ENCODE data around the gene C1orf174. TPM values are rescaled to one million over a fixed set of nuclear protein-coding genes. Genes with fewer than 3 reads are reported as not detected.

Gene C1orf174
- total and polyA plus RNA-seq, 2 of the 4 experiments (the other 2 are of a cell fraction) = 26.7 to 45.7 TPM

DNA sequence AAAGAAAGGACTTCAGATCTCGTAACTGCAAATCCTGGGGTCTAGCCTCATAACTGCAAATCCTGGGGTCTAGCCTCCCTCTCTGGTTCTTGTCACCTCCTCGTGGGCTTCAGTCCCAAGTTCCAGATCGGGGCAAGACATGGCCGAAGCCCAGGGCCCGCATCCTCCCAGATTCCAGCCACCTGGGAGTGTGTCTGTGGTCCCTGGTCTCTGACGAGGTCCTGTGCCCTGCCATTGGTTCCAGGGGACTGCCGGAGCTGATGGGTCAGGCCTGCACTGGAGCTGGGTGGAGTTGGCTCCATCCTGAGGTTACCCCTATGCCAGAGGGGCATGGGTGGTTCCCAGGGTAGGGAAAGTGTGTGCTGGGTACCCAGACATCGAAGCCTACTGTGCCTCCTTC is 17.7 kb upstream of the C1orf174 start:
- Histone ChIP-seq H2AK5ac (ENCODE audit: low read depth, low read length) (no peak overlapping the region), H3K79me1 (ENCODE audit: low read depth in 1 of 2, low read length in 2 of 2) (no peaks in the 10 kb centered on the region), H3K27ac (ENCODE audit: insufficient read depth, low read length) (no peak overlapping the region), H2BK20ac (ENCODE audit: low read depth, low read length) (no peak overlapping the region), H3K4ac (ENCODE audit: low read depth, low read length) (no peak overlapping the region), H2BK120ac (ENCODE audit: low read depth, low read length) (no peak overlapping the region), H3K18ac (ENCODE audit: low read depth, low read length) (no peak overlapping the region), H3K9ac (ENCODE audit: low read depth, low read length) (no peak overlapping the region), H3K23ac (ENCODE audit: low read depth, low read length) (no peak overlapping the region), H2AK9ac (replicated peaks; ENCODE audit: low read depth, low read length, poor library complexity) (no peak overlapping the region), H2BK5ac (ENCODE audit: low read depth, low read length, poor library complexity, severe bottlenecking) (no peak overlapping the region), H3K27me3 (ENCODE audit: control insufficient read depth, insufficient read depth, low read length) (no peaks in the 10 kb centered on the region; the same call in 1 of the 2 replicates), H2AFZ (replicated peaks; ENCODE audit: low read length, poor library complexity) (no peak overlapping the region), H3K4me3 (ENCODE audit: insufficient read depth, low read depth, low read length) (no peak overlapping the region), H3K4me1 (ENCODE audit: control insufficient read depth, insufficient read depth, low read length) (no peaks in the 10 kb centered on the region), H3K14ac (replicated peaks; ENCODE audit: low read depth, low read length) (no peak overlapping the region), H3K4me2 (ENCODE audit: low read depth, low read length) (no peak overlapping the region), H4K91ac (ENCODE audit: insufficient read depth, low read depth, low read length) (no peak overlapping the region), H4K20me1 (ENCODE audit: insufficient read depth, low read length) (no peaks in the 10 kb centered on the region), H3K9me1 (ENCODE audit: insufficient read depth, low read length) (no peaks in the 10 kb centered on the region), H4K8ac (ENCODE audit: low read depth in 2 of 2, low read length in 2 of 2) (no peak overlapping the region), H4K5ac (ENCODE audit: low read depth, low read length) (no peak overlapping the region), H2BK15ac (ENCODE audit: low read depth, low read length) (no peak overlapping the region), H3K56ac (ENCODE audit: extremely low read depth, insufficient read depth, low read length) (no peak overlapping the region), H3K9me3 (ENCODE audit: control insufficient read depth, insufficient read depth, low read length) (no peaks in the 10 kb centered on the region), H3K36me3 (ENCODE audit: control insufficient read depth, insufficient read depth, low read length) (no peaks in the 10 kb centered on the region)
- dilution Hi-C loops (cut with HindIII; ENCODE audit: low sequenced_read_pairs, unreplicated experiment) = no loop called here
- no TSS peak for BruUV-seq (replicated peaks)
- 44% methylated on average over 4 of the region's 8 CpGs; no CpG with 5 or more reads in 1 of the 2 experiments for WGBS, 2 experiments (ENCODE audit: extremely low coverage in 2 of 2, insufficient read length in 1 of 2)
- intact Hi-C loops (cut with micrococcal nuclease) = no loop called here
- ATAC-seq (ENCODE audit: low read depth) = no peak
- no peak for DNase-seq
- ChIA-PET CTCF (no interaction called here), POLR2A (ENCODE audit: unreplicated experiment) (no interaction called here)
- in situ Hi-C loops (cut with MboI; ENCODE audit: low sequenced_read_pairs) = loop anchor here (25.0 kb wide), 1 partner anchor 1995 kb away; no protein-coding TSS in a partner anchor
- TF ChIP-seq, protein P1, sequence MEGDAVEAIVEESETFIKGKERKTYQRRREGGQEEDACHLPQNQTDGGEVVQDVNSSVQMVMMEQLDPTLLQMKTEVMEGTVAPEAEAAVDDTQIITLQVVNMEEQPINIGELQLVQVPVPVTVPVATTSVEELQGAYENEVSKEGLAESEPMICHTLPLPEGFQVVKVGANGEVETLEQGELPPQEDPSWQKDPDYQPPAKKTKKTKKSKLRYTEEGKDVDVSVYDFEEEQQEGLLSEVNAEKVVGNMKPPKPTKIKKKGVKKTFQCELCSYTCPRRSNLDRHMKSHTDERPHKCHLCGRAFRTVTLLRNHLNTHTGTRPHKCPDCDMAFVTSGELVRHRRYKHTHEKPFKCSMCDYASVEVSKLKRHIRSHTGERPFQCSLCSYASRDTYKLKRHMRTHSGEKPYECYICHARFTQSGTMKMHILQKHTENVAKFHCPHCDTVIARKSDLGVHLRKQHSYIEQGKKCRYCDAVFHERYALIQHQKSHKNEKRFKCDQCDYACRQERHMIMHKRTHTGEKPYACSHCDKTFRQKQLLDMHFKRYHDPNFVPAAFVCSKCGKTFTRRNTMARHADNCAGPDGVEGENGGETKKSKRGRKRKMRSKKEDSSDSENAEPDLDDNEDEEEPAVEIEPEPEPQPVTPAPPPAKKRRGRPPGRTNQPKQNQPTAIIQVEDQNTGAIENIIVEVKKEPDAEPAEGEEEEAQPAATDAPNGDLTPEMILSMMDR (conservative IDR thresholded peaks at IDR 0.05; ENCODE audit: low read depth, low read length) = no peak
- TF ChIP-seq MXI1 (IDR thresholded peaks at IDR 0.05; ENCODE audit: borderline replicate concordance, low read depth, low read length) (no peak), CEBPB (IDR thresholded peaks at IDR 0.05; ENCODE audit: low read depth, low read length) (no peak), FOS (IDR thresholded peaks at IDR 0.05; ENCODE audit: low read depth, low read length) (no peak), MAZ (IDR thresholded peaks at IDR 0.05; ENCODE audit: borderline replicate concordance, low read depth, low read length) (no peak), BHLHE40 (IDR thresholded peaks at IDR 0.05; ENCODE audit: low read depth, low read length) (no peak), SMC3 (IDR thresholded peaks at IDR 0.05; ENCODE audit: low read depth, low read length) (no peak)

Measured in IMR-90 (cell line).